ENCODE results near the gene IFT20. TPM values are rescaled to one million over a fixed set of nuclear protein-coding genes. Genes with fewer than 3 reads are reported as not detected.

The IFT20 gene
- total and polyA plus RNA-seq, 2 of the 13 experiments (the other 11 are each of a cell fraction or from before 2014, with no cell fraction given): 28.0 to 37.8 TPM

DNA sequence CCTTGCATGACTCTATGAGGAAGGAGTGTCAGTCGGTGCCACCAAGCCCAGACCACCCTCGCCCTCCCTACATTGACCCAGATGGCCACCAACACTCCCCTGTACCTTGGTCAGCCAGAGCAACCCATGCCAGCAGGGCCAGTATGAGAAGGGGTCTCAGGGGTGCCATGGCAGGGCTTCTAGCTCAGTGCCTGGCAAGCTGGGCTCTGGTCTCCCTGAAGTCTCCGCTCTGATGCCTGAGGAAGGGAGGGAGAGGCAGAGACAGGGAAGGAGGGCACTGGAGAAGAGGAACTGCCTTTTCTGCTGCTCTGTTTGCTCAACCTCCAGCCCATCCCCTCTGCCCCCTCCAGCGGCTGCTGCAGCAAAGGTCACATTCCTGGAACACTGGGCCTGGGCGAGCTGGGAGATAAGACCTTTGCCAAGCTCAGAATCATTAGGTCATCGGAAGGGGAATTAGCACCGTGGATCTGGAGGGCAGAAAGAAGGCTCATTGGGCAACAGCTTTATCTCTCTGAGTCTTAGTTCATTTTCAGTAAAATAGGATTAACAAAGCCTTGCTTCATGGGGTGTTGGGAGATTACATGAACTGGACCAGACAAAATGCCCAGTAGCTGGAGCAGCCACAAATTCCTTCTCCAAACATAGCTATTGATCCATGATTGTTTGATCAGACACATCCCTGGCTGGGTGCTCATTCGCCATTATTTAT lies 34.9 kb upstream of the IFT20 start, which contains the start of gene VTN (continued):
- TF ChIP-seq ZFYVE20 (CRISPR knock-in tag; IDR thresholded peaks at IDR 0.05; ENCODE audit: borderline replicate concordance, low read depth) (no peak), ZNF12 (CRISPR knock-in tag; IDR thresholded peaks at IDR 0.05) (no peak; the same call in 1 of the 2 replicates), MTF1 (CRISPR knock-in tag; IDR thresholded peaks at IDR 0.05) (no peak), ZNF263 (CRISPR knock-in tag; IDR thresholded peaks at IDR 0.05) (peak; percentile 83), RBFOX2 (IDR thresholded peaks at IDR 0.05; ENCODE audit: low read depth, low read length) (no peak), FOSL2 (CRISPR knock-in tag; IDR thresholded peaks at IDR 0.05) (peak; percentile 75), GTF3A (CRISPR knock-in tag; conservative IDR thresholded peaks at IDR 0.05) (0 out of 2 replicates have a peak, but pooled peaks have one; percentile 75), ZFP90 (CRISPR knock-in tag; IDR thresholded peaks at IDR 0.05; ENCODE audit: borderline replicate concordance) (peak; percentile 90; the same call in 1 of the 2 replicates), CHD4 (IDR thresholded peaks at IDR 0.05; ENCODE audit: borderline replicate concordance, low read length) (no peak), TOE1 (CRISPR knock-in tag; IDR thresholded peaks at IDR 0.05) (peak; percentile 87; the same call in 1 of the 2 replicates), HMG20B (CRISPR knock-in tag; conservative IDR thresholded peaks at IDR 0.05) (peak; percentile 95), ZNF33B (CRISPR knock-in tag; IDR thresholded peaks at IDR 0.05) (peak; percentile 71; the same call in 1 of the 2 replicates), FOXA1 (IDR thresholded peaks at IDR 0.05) (peak; percentile 52; the same call in 1 of the 2 replicates), FOXA1 (CRISPR knock-in tag; IDR thresholded peaks at IDR 0.05) (peak; percentile 80), ASH2L (IDR thresholded peaks at IDR 0.05; ENCODE audit: insufficient read length, low read depth, low read length) (peak; percentile 97), FOXK1 (CRISPR knock-in tag; IDR thresholded peaks at IDR 0.05; ENCODE audit: borderline replicate concordance, low read depth) (peak; percentile 88), ZNF775 (CRISPR knock-in tag; IDR thresholded peaks at IDR 0.05; ENCODE audit: borderline replicate concordance) (no peak), ZMYM4 (CRISPR knock-in tag; IDR thresholded peaks at IDR 0.05) (peak; percentile 63), NFKBIZ (CRISPR knock-in tag; IDR thresholded peaks at IDR 0.05) (peak; percentile 86; the same call in 1 of the 2 replicates), ONECUT2 (CRISPR knock-in tag; IDR thresholded peaks at IDR 0.05) (peak; percentile 96), PPARG (CRISPR knock-in tag; conservative IDR thresholded peaks at IDR 0.05) (peak; percentile 86), HMG20A (CRISPR knock-in tag; IDR thresholded peaks at IDR 0.05; ENCODE audit: borderline replicate concordance) (peak; percentile 85), BRD4 (CRISPR knock-in tag; IDR thresholded peaks at IDR 0.05) (peak; percentile 95)
- TF ChIP-seq, protein P1, sequence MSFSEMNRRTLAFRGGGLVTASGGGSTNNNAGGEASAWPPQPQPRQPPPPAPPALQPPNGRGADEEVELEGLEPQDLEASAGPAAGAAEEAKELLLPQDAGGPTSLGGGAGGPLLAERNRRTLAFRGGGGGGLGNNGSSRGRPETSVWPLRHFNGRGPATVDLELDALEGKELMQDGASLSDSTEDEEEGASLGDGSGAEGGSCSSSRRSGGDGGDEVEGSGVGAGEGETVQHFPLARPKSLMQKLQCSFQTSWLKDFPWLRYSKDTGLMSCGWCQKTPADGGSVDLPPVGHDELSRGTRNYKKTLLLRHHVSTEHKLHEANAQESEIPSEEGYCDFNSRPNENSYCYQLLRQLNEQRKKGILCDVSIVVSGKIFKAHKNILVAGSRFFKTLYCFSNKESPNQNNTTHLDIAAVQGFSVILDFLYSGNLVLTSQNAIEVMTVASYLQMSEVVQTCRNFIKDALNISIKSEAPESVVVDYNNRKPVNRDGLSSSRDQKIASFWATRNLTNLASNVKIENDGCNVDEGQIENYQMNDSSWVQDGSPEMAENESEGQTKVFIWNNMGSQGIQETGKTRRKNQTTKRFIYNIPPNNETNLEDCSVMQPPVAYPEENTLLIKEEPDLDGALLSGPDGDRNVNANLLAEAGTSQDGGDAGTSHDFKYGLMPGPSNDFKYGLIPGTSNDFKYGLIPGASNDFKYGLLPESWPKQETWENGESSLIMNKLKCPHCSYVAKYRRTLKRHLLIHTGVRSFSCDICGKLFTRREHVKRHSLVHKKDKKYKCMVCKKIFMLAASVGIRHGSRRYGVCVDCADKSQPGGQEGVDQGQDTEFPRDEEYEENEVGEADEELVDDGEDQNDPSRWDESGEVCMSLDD (CRISPR knock-in tag; IDR thresholded peaks at IDR 0.05; ENCODE audit: borderline replicate concordance): peak; percentile 84; the same call in 1 of the 2 replicates
- TF ChIP-seq, protein P2, sequence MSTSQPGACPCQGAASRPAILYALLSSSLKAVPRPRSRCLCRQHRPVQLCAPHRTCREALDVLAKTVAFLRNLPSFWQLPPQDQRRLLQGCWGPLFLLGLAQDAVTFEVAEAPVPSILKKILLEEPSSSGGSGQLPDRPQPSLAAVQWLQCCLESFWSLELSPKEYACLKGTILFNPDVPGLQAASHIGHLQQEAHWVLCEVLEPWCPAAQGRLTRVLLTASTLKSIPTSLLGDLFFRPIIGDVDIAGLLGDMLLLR (CRISPR knock-in tag; IDR thresholded peaks at IDR 0.05): peak; percentile 44; the same call in 1 of the 2 replicates
- TF ChIP-seq, protein P3, sequence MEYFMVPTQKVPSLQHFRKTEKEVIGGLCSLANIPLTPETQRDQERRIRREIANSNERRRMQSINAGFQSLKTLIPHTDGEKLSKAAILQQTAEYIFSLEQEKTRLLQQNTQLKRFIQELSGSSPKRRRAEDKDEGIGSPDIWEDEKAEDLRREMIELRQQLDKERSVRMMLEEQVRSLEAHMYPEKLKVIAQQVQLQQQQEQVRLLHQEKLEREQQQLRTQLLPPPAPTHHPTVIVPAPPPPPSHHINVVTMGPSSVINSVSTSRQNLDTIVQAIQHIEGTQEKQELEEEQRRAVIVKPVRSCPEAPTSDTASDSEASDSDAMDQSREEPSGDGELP (IDR thresholded peaks at IDR 0.05; ENCODE audit: borderline replicate concordance, low read depth): peak; percentile 91
- TF ChIP-seq, protein P4, sequence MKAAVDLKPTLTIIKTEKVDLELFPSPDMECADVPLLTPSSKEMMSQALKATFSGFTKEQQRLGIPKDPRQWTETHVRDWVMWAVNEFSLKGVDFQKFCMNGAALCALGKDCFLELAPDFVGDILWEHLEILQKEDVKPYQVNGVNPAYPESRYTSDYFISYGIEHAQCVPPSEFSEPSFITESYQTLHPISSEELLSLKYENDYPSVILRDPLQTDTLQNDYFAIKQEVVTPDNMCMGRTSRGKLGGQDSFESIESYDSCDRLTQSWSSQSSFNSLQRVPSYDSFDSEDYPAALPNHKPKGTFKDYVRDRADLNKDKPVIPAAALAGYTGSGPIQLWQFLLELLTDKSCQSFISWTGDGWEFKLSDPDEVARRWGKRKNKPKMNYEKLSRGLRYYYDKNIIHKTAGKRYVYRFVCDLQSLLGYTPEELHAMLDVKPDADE (CRISPR knock-in tag; IDR thresholded peaks at IDR 0.05): no peak

Measured in HepG2 (cell line).